Measurements from ENCODE around the gene NCLN.
"Not testable (repeated sequence)": the region's sequence is repeated elsewhere in the genome, so short reads cannot be mapped to it uniquely, and the experiment has no call there.

NCLN gene

DNA sequence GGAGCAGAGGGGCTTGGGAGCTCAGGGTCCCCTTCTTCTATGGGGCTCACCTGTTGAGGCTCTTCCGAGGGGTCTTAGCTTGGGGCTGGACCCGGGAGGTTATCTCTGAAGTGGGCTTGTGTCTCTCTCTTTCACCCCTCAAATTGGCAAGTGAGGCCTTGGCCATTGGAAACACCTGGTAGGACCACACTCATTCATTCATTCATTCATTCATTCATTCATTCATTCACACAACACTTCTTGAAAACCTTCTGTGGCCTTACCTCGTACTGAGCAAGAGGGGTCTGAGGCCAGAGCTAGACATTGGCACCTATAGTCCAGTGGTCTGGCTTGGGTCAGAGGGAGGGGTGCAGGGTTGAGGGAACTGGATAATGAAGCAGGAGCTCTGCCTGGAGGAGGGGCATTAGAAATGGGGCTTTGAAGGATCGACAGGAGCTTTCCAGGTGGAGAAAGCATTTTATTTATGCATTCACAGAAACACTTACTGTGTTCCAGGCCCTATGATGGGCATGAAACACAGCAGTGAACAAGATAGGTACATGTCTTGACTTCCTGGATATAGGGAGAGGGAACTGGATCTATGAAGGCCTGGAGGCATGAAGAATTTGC is 44.3 kb downstream of the NCLN start:
- no peak overlapping the region for H3K4me3 ChIP-seq (ENCODE audit: low read depth, low read length)
- TF ChIP-seq, protein P1, sequence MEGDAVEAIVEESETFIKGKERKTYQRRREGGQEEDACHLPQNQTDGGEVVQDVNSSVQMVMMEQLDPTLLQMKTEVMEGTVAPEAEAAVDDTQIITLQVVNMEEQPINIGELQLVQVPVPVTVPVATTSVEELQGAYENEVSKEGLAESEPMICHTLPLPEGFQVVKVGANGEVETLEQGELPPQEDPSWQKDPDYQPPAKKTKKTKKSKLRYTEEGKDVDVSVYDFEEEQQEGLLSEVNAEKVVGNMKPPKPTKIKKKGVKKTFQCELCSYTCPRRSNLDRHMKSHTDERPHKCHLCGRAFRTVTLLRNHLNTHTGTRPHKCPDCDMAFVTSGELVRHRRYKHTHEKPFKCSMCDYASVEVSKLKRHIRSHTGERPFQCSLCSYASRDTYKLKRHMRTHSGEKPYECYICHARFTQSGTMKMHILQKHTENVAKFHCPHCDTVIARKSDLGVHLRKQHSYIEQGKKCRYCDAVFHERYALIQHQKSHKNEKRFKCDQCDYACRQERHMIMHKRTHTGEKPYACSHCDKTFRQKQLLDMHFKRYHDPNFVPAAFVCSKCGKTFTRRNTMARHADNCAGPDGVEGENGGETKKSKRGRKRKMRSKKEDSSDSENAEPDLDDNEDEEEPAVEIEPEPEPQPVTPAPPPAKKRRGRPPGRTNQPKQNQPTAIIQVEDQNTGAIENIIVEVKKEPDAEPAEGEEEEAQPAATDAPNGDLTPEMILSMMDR (IDR thresholded peaks at IDR 0.05; ENCODE audit: borderline replicate concordance, insufficient read depth, low read depth, low read length): no peak

DNA sequence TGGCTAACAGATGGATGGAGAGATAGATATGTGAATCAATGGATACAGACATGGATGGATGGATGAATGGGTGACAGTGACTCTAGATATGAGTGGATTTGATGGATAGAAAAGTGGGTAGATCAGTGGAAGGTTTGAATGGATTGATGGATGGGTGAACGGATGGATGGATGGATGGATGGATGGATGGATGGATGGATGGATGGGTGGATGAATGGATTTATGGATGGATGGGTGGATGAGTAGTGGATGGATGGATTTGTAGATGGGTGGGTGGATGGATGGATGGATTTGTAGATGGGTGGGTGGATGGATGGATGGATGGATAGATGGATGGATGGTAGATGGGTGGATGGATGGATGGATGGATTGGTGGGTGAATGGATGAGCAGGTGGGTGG is 45.6 kb downstream of the NCLN start:
- TF ChIP-seq, protein P1 (IDR thresholded peaks at IDR 0.05; ENCODE audit: borderline replicate concordance, insufficient read depth, low read depth, low read length): no peak
- H3K4me3 ChIP-seq (ENCODE audit: low read depth, low read length): no peak overlapping the region

DNA sequence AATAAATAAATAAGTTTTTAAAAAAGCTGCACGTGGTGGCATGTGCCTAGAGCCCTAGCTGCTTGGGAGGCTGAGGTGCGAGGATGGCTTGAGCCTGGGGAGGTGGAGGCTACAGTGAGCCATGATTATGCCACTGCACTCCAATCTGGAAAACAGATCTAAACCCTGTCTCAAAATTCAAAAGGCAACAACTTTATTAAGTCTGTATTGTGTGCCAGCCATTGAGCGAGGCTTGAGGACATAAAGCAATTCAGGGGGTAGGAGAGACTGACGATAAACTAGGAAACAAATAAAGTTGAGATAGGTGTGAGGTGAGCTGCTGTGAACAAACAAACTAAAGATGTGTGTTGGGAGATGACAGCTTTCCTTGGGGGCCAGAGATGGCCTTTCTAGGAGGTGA is 47.4 kb downstream of the NCLN start:
- H3K4me3 ChIP-seq (ENCODE audit: low read depth, low read length): no peak overlapping the region
- TF ChIP-seq, protein P1 (IDR thresholded peaks at IDR 0.05; ENCODE audit: borderline replicate concordance, insufficient read depth, low read depth, low read length): no peak

DNA sequence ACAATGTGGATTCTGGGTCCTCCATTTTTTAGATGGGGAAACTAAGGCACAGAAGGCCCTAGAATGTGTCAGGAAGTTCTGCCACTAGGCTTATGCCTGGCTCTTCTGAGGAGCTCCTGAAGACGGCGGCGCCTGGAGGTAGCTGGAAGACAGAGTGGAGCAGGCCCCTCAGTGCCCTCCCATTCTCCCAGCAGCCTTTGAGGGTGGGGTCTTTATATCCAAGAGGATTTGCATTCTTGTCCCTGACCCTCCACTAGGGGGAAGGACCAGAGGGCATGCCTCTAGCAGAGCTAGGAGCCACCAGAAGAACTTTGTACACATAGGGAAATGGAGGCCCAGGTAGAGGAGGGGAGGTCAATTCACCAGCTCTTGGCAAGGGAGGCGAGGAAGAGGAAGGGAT is 48.1 kb downstream of the NCLN start:
- TF ChIP-seq, protein P1 (IDR thresholded peaks at IDR 0.05; ENCODE audit: borderline replicate concordance, insufficient read depth, low read depth, low read length): no peak

DNA sequence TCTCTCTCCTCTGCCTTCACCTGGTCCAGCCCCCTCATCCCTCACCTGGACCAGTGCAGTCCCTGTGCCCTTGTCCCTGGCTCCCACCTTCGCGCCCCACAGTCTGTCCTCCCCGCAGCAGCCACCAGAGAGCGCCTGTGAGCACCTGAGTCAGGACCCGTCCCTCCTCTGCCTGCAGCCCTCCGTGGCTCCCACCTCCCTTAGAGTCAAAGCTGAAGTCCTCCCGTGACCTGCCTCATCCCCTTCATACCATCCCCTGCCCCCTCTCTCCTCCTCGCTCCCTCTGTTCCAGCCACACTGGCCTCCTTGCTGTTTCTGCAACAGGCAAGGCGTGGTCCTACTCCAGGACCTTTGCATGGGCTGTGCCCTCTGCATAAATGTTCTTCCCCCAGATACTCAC is 49.1 kb downstream of the NCLN start:
- H3K4me3 ChIP-seq (ENCODE audit: low read depth, low read length): no peak overlapping the region
- TF ChIP-seq, protein P1 (IDR thresholded peaks at IDR 0.05; ENCODE audit: borderline replicate concordance, insufficient read depth, low read depth, low read length): peak; percentile 56

More for the DNA sequence above, 48.1 kb downstream of the NCLN start:
- H3K4me3 ChIP-seq (ENCODE audit: low read depth, low read length): no peak overlapping the region

DNA sequence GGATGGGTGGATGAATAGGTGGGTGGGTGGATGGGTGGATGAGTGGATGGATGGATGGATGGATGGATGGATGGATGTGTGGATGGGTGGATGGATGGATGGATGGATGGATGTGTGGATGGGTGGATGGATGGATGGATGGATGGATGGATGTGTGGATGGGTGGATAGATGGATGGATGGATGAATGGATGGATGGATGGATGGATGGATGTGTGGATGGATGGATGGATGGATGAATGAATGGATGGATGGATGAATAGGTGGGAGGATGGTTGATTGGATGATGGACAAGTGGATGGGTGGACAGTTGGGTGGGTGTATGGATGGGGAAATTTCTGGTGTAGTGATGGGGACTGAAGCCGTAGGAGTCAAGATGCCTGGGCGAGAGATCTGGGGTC is 49.9 kb downstream of the NCLN start:
- not testable (repeated sequence) for H3K4me3 ChIP-seq (ENCODE audit: low read depth, low read length)

DNA sequence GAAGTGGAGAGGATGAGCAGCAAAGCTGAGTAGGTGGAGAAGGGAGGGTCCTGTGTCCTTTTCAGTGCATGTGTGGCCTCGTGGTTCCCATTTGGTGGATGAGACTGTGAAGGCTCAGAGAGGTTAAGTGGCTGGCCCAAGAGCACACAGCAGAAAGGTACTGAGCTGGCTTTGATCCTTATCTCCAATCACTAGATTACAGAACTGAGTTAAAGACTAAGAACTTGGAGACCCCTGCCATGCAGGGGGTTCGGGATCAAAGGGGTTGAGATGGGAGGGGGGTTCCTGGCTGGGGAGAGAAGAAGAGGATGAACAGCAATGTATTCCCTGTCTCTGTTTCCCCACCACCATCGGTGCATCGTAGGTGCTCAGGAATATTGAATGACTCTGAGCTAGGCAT is 50.5 kb downstream of the NCLN start:
- H3K4me3 ChIP-seq (ENCODE audit: low read depth, low read length): no peak overlapping the region
- TF ChIP-seq, protein P1 (IDR thresholded peaks at IDR 0.05; ENCODE audit: borderline replicate concordance, insufficient read depth, low read depth, low read length): no peak
